GM12878 (cell line): ENCODE measurements around the gene COL5A1. TPM values are rescaled to one million over a fixed set of nuclear protein-coding genes. Genes with fewer than 3 reads are reported as not detected.
A peak's percentile ranks its signal among the peaks of the same experiment; 100 is the strongest.

Experiments used
- ATAC-seq: fragments of 200-7000 bp; cut with Tn5 transposase; 3 replicates; pipeline ENCODE4 v1.9.1; 2020; ENCODE audit warnings: mild to moderate bottlenecking, moderate library complexity
- BruUV-seq: library from RNA; stranded (reverse); fragments of 400-500 nt; replicated peaks from 2 replicates; lab custom pipeline; 2021; lab: Mats Ljungman, UMichigan
- CTCF ChIA-PET: fragments of 300-600 bp; sonication (Branson Sonifier 250); formaldehyde crosslinking; extraction: SDS; loops from one replicate; lab custom pipeline; 2021; ENCODE audit warnings: inconsistent platforms; lab: Yijun Ruan, JAX
- POLR2A ChIA-PET: fragments of 350-600 bp; formaldehyde crosslinking; extraction: SDS; loops from one replicate; lab custom pipeline; 2021; ENCODE audit warnings: inconsistent platforms; lab: Charles Lee
- RAD21 ChIA-PET: fragments of 300-600 bp; sonication (Branson Sonifier 250); formaldehyde crosslinking; loops from one replicate; lab custom pipeline; 2023; ENCODE audit warnings: antibody characterized with exemption; ENCODE audit not compliant: unreplicated experiment; lab: Charles Lee
- SMC1A ChIA-PET: fragments of 300-600 bp; sonication (Branson Sonifier 250); formaldehyde crosslinking; loops from one replicate; lab custom pipeline; 2023; ENCODE audit not compliant: unreplicated experiment, uncharacterized antibody; lab: Charles Lee
- DNase-seq: peaks from one replicate; pipeline ENCODE4 v3.0.0-alpha.2; 2011; ENCODE audit warnings: low read depth, low spot score
- FAIRE-seq: peaks from 3 replicates; lab custom pipeline; 2011; peaks lifted over from hg19 to GRCh38; lab: Jason Lieb, UNC
- H2AFZ ChIP-seq: 2 replicates; pipeline ENCODE4 v1.6.0; 2011; ENCODE audit warnings: low read depth, low read length, control low read depth; ENCODE audit not compliant: control insufficient read depth
- H3K27ac ChIP-seq: 2 replicates; pipeline ENCODE4 v1.5.1; 2011; ENCODE audit warnings: control low read depth; ENCODE audit not compliant: control insufficient read depth, insufficient read depth
- H3K27me3 ChIP-seq, 2 experiments: replicated peaks in 1 of 2; 2 replicates each; pipeline versions ENCODE4 v1.6.0 to v1.6.1; 2011; ENCODE audit warnings: low read length in 1 of 2; ENCODE audit not compliant: control insufficient read depth in 2 of 2, insufficient read depth in 2 of 2
- H3K36me3 ChIP-seq, 2 experiments: 2 replicates each; pipeline ENCODE4 v1.5.1; 2011; ENCODE audit warnings: low read length in 1 of 2; ENCODE audit not compliant: control insufficient read depth in 2 of 2, insufficient read depth in 2 of 2
- H3K4me1 ChIP-seq: 2 replicates; pipeline ENCODE4 v1.6.1; 2011; ENCODE audit warnings: mild to moderate bottlenecking, low read length, moderate library complexity, mixed read lengths; ENCODE audit not compliant: control insufficient read depth, insufficient read depth
- H3K4me2 ChIP-seq: 2 replicates; pipeline ENCODE4 v1.6.0; 2011; ENCODE audit warnings: control low read depth; ENCODE audit not compliant: control insufficient read depth, insufficient read depth
- H3K4me3 ChIP-seq: fragments of 200-600 bp; sonication (generic); 2 replicates; pipeline ENCODE4 v1.5.1; 2016
- H3K79me2 ChIP-seq: 2 replicates; pipeline ENCODE4 v1.6.0; 2011; ENCODE audit warnings: low read length; ENCODE audit not compliant: control insufficient read depth, insufficient read depth
- H3K9ac ChIP-seq: 2 replicates; pipeline ENCODE4 v1.8.0; 2011; ENCODE audit warnings: low read length, control low read depth, mixed read lengths; ENCODE audit not compliant: control insufficient read depth, insufficient read depth
- H3K9me3 ChIP-seq: replicated peaks from 3 replicates; pipeline ENCODE4 v1.5.1; 2011; ENCODE audit warnings: mild to moderate bottlenecking, low read length; ENCODE audit not compliant: control insufficient read depth, insufficient read depth
- H4K20me1 ChIP-seq: 2 replicates; pipeline ENCODE4 v1.6.0; 2011; ENCODE audit not compliant: control insufficient read depth, insufficient read depth
- BMI1 ChIP-seq: fragments of 450-650 bp; IDR thresholded peaks from 2 replicates; pipeline ENCODE4 v1.6.1; 2016; ENCODE audit warnings: mild to moderate bottlenecking, moderate library complexity, borderline replicate concordance
- DPF2 ChIP-seq: fragments of 450-650 bp; IDR thresholded peaks from 2 replicates; pipeline ENCODE4 v1.6.1; 2017; ENCODE audit warnings: mild to moderate bottlenecking
- PAX8 ChIP-seq: fragments of 450-650 bp; IDR thresholded peaks from 2 replicates; pipeline ENCODE4 v1.6.1; 2017; ENCODE audit warnings: mild to moderate bottlenecking, moderate library complexity
- POLR2AphosphoS2 ChIP-seq: IDR thresholded peaks from 2 replicates; pipeline ENCODE4 v1.6.1; 2011; ENCODE audit warnings: low read depth, mild to moderate bottlenecking, low read length, improper control_type of control experiment, moderate library complexity
- RAD21 ChIP-seq: IDR thresholded peaks from 2 replicates; pipeline ENCODE4 v1.6.1; 2011; ENCODE audit warnings: mild to moderate bottlenecking, low read depth, low read length, moderate library complexity; ENCODE audit not compliant: insufficient read depth
- RUNX3 ChIP-seq: IDR thresholded peaks from 2 replicates; pipeline ENCODE4 v1.6.1; 2012; ENCODE audit warnings: low read length, inconsistent platforms
- SMC3 ChIP-seq: IDR thresholded peaks from 2 replicates; pipeline ENCODE4 v1.6.1; 2011; ENCODE audit warnings: low read length, improper control_type of control experiment, borderline replicate concordance
- SREBF2 ChIP-seq: IDR thresholded peaks from 2 replicates; pipeline ENCODE4 v1.6.1; 2012; ENCODE audit warnings: mild to moderate bottlenecking, low read length
- STAT3 ChIP-seq: IDR thresholded peaks from 2 replicates; pipeline ENCODE4 v1.6.1; 2011; ENCODE audit warnings: low read depth, low read length, improper control_type of control experiment
- TCF7 ChIP-seq: IDR thresholded peaks from 2 replicates; pipeline ENCODE4 v1.6.1; 2014; ENCODE audit warnings: antibody characterized with exemption, borderline replicate concordance
- WGBS: methylation state at CpG from one replicate; pipeline ENCODE4 v1.1.6; 2016; ENCODE audit warnings: low lambda C conversion rate; ENCODE audit not compliant: insufficient replicate concordance, insufficient coverage; ENCODE audit errors: missing lambda C conversion rate; 5-methylcytosine and 5-hydroxymethylcytosine counted together
- in situ Hi-C: fragments of 300-500 bp; cut with MboI; formaldehyde crosslinking; loops from 9 replicates; pipeline ENCODE4 v1.14.3; 2018; ENCODE audit warnings: mixed read lengths
- intact Hi-C: fragments of 100-400 bp; cut with micrococcal nuclease; formaldehyde crosslinking; loops from one replicate; pipeline ENCODE4 v1.14.2; 2022; ENCODE audit not compliant: unreplicated experiment
- polyA plus RNA-seq, 11 experiments: library from polyadenylated mRNA; depleted of rRNA in 4 of 11; unstranded in 6 of 11; stranded (reverse) in 5 of 11; fragments of >200 nt; fragmentation: Nextera tagmentation in 4 of 11; fragmentation: Illumina TruSeq in 1 of 11; extraction: Ambion mirVana in 4 of 11; extraction: Trizol in 1 of 11; gene quantifications; 1 replicate in 1 of 11; 2 replicates in 10 of 11; pipeline versions ENCODE4 v1.2.1 to v1.2.3, GENCODE V29; 2011 to 2016; ENCODE audit warnings: inconsistent platforms in 2 of 11, missing spikeins in 2 of 11, low read depth in 1 of 11
- total RNA-seq, 4 experiments: library from RNA; depleted of rRNA in 3 of 4; stranded (reverse); fragments of >200 nt in 3 of 4; fragmentation: Illumina TruSeq in 1 of 4; extraction: Trizol in 1 of 4; gene quantifications; 2 replicates each; pipeline versions ENCODE4 v1.2.1 to v1.2.3, GENCODE V29; 2013 to 2021
- TF ChIP-seq, protein P1 (sequence below): fragments of 150-350 bp; IDR thresholded peaks from 2 replicates; pipeline ENCODE4 v1.6.1; 2016; ENCODE audit warnings: low read depth, low read length
- TF ChIP-seq, protein P2 (sequence below), 3 experiments: IDR thresholded peaks in 2 of 3; conservative IDR thresholded peaks in 1 of 3; 2 replicates each; pipeline ENCODE4 v1.5.1; 2011; ENCODE audit warnings: low read depth in 3 of 3, low read length in 3 of 3, mild to moderate bottlenecking in 3 of 3, control low read depth in 2 of 3, moderate library complexity in 2 of 3, inconsistent platforms in 1 of 3, mixed read lengths in 1 of 3; ENCODE audit not compliant: control insufficient read depth in 2 of 3, insufficient read depth in 1 of 3; ENCODE audit errors: extremely low read depth in 1 of 3

The COL5A1 gene
- total and polyA plus RNA-seq, 10 of the 15 experiments (the other 5 are each of a cell fraction or from before 2014, with no cell fraction given), result under 0.01 to 0.15 (median 0.13) TPM; not detected in 4

DNA sequence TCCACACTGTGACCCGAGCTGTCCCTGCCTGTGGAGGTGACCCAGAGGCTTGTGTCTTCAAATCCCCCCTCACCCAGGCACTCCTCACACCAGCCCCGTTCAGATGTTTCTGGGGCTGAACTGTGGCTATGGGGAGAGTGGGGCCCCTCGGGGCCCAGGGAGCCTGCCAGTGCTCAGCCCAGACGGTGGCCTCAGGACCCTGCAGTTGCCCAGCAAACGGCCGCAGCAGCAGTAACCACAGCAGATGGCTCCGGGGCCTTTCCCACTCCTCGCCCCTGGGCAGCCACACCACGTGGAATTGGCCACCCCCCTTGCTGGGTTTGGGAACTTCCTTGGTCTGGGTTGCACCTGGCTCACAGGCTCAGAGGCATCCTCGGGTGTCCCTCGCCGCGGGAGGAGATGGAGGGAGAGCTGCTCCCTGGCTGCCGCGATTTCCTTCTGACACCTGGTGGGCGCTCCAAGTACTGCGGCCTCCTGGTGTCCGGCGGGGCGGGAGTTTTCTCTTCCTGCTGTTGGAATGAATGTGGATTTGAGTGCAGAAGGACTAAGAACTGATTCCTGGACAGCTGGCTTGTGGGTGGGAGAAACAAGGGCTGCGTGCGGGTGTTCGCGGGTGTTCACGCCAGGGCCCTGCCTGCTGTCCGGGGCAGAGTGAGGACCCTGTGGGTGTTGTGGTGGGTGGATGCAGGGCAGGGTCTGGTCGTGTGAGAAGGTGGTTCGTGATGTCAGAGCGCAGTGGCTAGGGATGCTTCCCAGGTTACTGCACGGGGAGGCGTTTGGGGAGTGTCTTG is 97.5 kb downstream of the COL5A1 start:
- CTCF ChIA-PET, result interaction anchor here (1.0 kb wide), 1 partner anchor 292 kb away, joined by 3 read pairs; no protein-coding TSS in a partner anchor
- Histone ChIP-seq H3K9ac (no peak overlapping the region), H3K27me3 (no peaks in the 10 kb centered on the region), H3K9me3 (no peaks in the 10 kb centered on the region), H3K4me2 (no peak overlapping the region), H3K79me2 (no peaks in the 10 kb centered on the region), H3K27ac (no peak overlapping the region), H3K4me1 (no peaks in the 10 kb centered on the region), H3K36me3 (no peaks in the 10 kb centered on the region), H2AFZ (no peak overlapping the region), H4K20me1 (no peaks in the 10 kb centered on the region), H3K4me3 (no peak overlapping the region)
- WGBS, result 27% methylated on average over 31 of the region's 31 CpGs
- ATAC-seq (no peak), FAIRE-seq (no peak), DNase-seq (no peak)
- no TSS peak for BruUV-seq
- POLR2A ChIA-PET, result no interaction called here
- TF ChIP-seq, protein P1, sequence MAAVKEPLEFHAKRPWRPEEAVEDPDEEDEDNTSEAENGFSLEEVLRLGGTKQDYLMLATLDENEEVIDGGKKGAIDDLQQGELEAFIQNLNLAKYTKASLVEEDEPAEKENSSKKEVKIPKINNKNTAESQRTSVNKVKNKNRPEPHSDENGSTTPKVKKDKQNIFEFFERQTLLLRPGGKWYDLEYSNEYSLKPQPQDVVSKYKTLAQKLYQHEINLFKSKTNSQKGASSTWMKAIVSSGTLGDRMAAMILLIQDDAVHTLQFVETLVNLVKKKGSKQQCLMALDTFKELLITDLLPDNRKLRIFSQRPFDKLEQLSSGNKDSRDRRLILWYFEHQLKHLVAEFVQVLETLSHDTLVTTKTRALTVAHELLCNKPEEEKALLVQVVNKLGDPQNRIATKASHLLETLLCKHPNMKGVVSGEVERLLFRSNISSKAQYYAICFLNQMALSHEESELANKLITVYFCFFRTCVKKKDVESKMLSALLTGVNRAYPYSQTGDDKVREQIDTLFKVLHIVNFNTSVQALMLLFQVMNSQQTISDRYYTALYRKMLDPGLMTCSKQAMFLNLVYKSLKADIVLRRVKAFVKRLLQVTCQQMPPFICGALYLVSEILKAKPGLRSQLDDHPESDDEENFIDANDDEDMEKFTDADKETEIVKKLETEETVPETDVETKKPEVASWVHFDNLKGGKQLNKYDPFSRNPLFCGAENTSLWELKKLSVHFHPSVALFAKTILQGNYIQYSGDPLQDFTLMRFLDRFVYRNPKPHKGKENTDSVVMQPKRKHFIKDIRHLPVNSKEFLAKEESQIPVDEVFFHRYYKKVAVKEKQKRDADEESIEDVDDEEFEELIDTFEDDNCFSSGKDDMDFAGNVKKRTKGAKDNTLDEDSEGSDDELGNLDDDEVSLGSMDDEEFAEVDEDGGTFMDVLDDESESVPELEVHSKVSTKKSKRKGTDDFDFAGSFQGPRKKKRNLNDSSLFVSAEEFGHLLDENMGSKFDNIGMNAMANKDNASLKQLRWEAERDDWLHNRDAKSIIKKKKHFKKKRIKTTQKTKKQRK, result no peak
- no peak for TF ChIP-seq TCF7
- TF ChIP-seq DPF2, result no peak
- TF ChIP-seq PAX8, result no peak
- no peak for TF ChIP-seq POLR2AphosphoS2
- TF ChIP-seq, protein P2, sequence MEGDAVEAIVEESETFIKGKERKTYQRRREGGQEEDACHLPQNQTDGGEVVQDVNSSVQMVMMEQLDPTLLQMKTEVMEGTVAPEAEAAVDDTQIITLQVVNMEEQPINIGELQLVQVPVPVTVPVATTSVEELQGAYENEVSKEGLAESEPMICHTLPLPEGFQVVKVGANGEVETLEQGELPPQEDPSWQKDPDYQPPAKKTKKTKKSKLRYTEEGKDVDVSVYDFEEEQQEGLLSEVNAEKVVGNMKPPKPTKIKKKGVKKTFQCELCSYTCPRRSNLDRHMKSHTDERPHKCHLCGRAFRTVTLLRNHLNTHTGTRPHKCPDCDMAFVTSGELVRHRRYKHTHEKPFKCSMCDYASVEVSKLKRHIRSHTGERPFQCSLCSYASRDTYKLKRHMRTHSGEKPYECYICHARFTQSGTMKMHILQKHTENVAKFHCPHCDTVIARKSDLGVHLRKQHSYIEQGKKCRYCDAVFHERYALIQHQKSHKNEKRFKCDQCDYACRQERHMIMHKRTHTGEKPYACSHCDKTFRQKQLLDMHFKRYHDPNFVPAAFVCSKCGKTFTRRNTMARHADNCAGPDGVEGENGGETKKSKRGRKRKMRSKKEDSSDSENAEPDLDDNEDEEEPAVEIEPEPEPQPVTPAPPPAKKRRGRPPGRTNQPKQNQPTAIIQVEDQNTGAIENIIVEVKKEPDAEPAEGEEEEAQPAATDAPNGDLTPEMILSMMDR (IDR thresholded peaks at IDR 0.05 in 2 of 3, conservative IDR thresholded peaks at IDR 0.05 in 1 of 3; ENCODE audit: control insufficient read depth in 2 of 3, extremely low read depth in 1 of 3, insufficient read depth in 1 of 3, low read depth in 3 of 3, low read length in 3 of 3), result peak; percentile 32 to 54 (median 49)
- no peak for TF ChIP-seq BMI1
- peak; percentile 38; the same call in 1 of the 2 replicates for TF ChIP-seq SMC3
- TF ChIP-seq STAT3, result no peak
- peak; percentile 35 for TF ChIP-seq RAD21
- no peak for TF ChIP-seq SREBF2
- TF ChIP-seq RUNX3, result no peak
- SMC1A ChIA-PET, result no interaction called here
- intact Hi-C loops, result loop anchor here (1.0 to 5.0 kb wide), 2 partner anchors 41 to 292 kb away; no protein-coding TSS in a partner anchor
- RAD21 ChIA-PET, result no interaction called here
- in situ Hi-C loops, result no loop called here
